ENCODE data around the gene RFNG.

Gene RFNG

GRCh38 chr17:82077617-82078358, 26.2 kb upstream of the RFNG start:
- DNase-seq, result no peak

GRCh38 chr17:82076785-82077591, 25.4 kb upstream of the RFNG start:
- no peak for DNase-seq

GRCh38 chr17:82076018-82076784, 24.6 kb upstream of the RFNG start:
- no peak for DNase-seq

GRCh38 chr17:82073446-82073845, 21.8 kb upstream of the RFNG start:
- DNase-seq, result no peak

- no peak for DNase-seq
Observed at GRCh38 chr17:82072827-82073226, 21.2 kb upstream of the RFNG start.

DNA sequence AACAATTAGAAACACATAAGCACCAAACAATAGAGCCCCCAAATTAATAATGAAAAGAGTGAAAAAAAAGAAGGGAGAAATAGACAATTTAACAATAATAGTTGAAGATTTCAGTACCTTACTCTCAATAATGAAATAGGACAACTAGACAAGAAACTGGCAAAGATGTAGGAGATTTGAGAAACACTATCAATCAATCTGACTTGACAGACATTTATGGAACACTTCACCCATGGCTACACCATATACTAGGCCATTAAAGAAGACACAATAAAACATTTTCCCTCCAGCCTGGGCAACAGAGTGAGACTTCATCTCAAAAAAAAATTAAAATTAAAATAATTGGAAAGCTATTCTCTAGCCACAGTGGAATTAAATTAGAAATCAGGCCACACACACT, 19.0 kb upstream of the RFNG start:
- DNase-seq, result no peak

DNA sequence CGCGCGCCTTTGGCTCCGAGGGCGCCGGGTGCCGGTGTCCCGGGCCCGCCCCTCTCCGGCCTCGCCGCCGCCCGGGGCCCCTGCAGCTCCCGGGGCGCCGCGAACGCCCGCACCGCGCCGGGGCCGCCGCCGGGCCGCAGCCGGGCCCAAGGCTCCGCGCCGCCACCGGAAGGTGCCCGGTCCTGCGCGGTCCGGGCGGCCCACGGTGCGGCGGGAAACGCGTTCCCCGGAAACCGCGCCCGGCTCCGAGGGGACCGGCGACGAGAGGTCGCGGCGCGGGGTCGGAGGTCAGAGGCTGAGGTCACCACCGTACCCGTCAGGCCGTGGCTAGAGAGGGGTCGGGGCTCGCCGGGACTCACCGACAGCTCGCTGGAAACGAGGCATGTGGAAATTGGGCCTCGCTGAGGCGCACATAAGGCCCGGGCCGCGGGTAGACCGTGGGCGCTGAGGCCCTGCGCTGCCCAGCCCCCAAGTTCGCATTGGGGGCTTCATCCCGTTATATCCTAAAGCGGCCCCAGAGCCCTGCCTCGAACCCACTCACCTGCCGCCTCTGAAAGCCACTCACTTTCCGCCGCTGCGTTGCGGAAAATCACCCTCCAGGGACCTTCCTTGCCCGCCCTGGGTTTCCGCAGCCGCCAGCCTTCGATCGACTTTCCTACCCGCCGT, 14.2 kb upstream of the RFNG start, which contains the start of gene DUS1L:
DUS1L (minus strand) TSS at position 167 of the 666 bp plus-strand sequence. CDS start 745 bp downstream, outside the sequence.
- DNase-seq, result peak; percentile 77

- peak; percentile 43 for DNase-seq
Observed at GRCh38 chr17:82065193-82065637, 13.6 kb upstream of the RFNG start.

GRCh38 chr17:82064433-82065192, 13.0 kb upstream of the RFNG start:
- DNase-seq, result peak; percentile 8

DNA sequence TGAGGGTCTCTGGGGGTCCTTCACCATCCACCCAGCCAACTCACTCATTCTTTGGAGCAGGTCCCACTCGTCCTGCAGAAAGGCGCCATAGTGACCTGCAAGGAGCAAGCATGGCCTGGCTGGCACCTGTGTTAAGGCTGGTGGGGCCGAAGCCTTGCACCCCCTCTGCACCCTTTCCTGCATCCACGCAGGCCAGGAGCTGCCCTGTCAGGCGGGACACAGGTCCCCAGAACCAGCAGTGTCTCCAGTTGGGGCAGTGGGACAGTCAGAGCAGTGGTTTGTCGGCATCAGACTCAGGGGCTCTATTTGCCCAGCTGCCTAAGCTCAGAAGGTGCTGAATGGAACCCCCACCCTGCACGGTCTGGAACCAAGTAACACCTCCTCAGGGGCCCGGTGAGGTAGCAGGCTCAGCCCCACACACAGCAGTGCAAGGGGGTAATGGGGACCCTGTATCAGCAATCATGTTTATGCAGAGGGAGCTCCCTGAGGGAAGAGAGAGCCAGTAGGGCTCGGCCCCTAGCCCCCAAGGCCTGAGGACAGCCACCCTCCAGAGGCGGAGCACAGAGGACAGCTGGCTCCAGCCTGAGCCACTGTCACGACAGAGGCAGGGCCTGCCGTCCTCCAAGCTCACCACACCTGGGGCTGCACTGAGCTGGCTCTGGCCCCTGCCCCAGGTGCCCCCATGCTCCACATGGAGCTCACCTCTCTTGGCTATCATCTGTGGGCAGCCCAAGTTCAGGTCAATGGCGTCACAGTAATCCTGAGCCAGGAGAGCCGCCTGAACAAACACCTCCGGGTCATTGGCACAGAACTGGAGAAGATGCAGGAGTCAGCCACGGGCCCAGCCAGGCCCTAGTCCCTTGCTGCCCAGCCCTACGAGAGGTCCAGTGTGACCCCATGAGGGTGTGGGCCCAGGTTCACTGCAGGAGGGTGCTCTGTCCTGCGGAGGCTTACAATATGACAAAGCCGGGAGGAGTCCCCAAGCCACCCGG, 12.1 kb upstream of the RFNG start:
- no peak for DNase-seq

DNA sequence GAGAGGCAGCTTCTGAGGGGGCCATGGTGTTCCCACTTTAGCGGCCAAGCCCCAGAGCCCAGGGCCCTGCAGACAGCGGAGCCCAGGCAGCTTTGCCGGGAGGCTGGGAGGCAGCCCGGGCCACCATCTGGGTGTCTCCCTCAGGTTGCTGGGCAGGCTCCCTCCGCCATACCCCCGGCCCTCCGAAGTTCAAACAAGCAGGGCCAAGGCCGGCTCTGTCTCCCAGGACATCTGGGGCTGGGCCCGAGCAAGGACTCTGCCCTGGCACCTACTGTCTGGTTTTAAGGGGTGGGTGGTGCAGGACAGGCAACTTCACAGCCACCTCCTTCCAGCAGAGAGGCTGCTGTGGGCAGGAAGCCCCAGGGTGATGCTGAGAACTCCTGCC, 11.4 kb upstream of the RFNG start:
- DNase-seq, result no peak

DNA sequence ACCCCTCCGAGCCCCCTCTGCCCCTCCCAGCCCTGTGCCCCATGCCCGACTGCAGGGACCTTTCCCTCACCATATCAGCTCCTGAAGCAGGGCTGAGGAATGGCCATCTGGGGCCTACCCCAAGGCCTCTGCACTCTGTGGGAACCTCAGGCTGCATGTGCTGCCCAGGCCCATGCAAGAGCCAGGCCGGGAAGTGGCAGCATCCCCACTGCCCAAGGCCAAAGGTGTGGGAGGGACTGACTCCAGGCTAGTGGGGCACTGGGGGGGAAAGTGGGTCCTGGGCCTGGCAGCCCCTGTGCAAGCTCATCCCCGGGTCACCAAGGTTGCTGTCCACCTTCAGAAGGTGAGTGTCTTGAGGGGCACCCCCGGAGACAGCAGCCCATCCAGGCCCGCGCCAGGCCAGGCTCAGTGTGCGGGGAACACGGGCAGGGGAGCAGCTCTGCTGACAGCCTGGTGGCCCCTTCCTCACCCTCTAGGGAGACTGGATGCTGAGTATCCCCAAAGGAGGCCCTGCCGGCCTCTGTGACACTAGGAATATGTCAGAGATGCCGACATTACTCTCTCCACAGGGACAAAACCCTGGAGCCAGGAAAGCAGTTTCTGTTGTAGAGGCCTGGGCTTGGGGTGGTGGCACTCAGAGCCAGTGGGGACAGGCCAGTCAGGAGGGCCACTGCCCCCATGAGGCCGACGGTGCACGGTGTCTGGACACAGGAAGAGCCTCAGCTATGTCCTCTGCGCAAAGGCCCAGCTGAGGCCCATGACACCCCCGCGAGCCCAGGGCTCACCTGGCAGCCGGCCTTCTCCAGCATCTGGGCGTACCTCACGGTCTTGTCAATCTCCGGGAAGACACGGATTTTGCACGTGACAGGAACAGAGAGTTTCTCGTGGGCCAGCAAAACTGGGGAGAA, 10.7 kb upstream of the RFNG start:
- DNase-seq, result peak; percentile 3

DNA sequence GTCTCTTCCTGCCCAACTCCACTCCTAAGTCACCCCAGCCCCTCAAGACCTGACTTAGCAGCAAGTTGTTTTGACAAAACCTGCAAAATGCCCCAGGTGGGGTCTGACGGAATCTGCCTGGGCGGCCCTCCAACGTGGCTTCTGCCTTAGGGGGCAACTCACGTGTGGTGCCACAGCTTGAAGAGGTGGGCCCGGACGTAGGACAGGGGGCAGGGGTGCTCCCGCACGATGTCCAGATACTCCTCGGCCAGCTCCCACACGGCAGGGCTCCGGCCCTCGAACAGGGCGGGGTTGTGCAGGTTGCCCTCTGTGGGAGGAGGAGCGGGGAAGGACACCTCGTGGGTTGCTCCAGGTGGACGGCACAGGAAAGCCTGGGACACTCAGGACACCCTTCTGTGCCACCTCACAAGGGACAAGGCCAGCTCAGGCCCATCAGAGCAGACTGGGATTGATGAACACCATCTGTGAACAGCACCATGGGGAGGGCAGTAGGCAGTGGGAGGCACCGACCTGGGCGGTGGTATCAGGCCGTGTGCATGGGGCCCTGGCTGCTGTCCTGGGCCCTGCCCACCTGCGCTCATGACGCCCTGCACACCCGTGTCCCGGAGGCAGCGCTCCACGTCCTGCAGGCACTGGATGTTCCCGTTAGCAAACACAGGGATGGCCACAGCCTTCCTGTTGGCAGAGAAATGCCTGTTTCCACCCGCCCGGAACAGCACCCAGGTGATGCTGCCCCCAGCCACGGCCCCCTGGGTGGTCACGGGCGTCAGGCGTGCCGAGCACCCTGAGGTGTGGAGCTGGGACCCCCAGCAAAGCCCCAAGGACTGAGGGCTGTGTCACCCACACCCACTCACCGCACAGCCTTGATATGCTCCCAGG, 9.7 kb upstream of the RFNG start:
- DNase-seq, result no peak

GRCh38 chr17:82060614-82061013, 9.0 kb upstream of the RFNG start:
- peak; percentile 2 for DNase-seq

GRCh38 chr17:82060001-82060380, 8.4 kb upstream of the RFNG start:
- DNase-seq, result no peak

DNA sequence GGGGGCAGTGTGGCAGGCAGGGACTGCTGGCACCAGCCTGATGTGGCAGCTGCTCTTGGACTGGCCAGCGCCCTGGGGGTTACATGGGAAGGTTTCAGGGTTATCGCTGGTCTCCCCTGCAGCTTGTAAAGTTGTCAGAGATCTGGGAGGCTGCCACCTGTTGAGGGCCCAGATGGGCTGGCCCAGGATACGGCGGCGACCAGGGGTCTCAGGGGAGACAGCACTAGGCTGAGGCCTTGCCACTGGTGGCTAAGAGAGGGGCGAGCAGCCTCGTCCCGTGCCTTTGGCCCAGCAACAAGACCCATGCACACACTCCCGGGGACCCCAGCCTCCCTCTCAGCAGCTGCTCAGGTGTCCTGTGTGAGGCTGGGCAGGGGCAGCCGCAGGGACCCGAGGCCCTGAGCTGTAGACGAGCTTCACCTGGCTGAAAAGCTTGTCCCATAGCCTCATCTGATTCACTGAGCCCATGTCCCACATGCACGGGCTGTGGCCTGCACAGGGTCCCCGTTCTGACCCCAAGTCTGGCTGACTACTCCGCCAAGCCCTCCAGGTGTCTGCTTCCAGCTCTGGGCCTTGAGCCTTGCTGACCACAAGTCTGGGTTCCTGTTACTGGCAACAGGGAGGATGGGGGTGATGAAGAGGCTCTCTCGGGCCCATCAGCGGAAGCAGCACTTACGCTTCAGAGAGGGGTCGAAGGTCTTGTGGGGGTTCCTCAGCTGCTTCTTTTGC, 7.8 kb upstream of the RFNG start:
- DNase-seq, result peak; percentile 4

DNA sequence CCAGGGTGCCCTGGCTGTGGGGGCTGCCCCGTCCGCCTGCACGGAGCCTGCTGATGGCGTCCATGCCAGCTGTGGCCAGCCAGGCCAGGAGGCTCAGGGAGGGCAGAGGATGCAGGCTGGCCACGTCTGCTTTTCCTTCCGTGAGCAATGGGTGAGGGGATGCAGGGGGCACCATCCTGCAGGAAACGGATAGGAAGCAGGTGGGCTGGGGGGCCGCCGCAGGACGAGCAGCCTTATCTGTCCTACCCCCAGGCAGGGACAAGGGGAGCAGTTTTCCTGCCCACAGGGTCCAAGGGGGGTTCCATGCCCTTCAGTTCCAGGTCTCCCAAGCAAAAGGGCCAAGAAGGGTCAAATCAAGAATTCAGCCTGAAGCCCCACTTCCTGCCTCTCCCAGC, 7.2 kb upstream of the RFNG start:
- peak; percentile 2 for DNase-seq

Data from stimulated activated CD4-positive, alpha-beta T cell treated with anti-CD3 and anti-CD28 coated beads, Interleukin-15, amount 100 ng/mL, for 24 hours (primary cell).